ENCODE results near the gene NFATC2. TPM values are rescaled to one million over a fixed set of nuclear protein-coding genes. Genes with fewer than 3 reads are reported as not detected.

The NFATC2 gene
- total RNA-seq, 1 experiment from 2014 or later, result 5.0 TPM

DNA sequence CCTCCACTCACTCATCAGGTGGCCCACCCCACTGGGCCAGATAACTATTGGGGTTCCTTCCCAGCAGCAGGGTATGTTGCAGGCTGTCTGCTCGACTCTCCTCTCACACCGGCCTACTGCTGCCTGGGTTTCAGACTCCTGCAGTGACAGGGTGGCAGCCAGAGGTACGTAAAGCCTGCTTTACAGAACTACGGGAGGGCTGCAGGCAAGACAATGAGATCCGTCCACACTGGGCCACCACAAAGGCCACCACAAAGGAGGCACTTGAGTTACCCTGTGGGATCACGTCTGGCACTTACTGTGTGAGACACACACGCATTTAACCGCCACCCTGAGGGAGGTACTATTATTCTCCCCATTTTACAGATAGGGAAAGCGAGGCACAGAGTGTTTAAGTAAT lies 78.5 kb downstream of the NFATC2 start:
- intact Hi-C loops (cut with micrococcal nuclease), result no loop called here
- no peaks in the 10 kb centered on the region for H3K9me2 ChIP-seq (ENCODE audit: insufficient read depth)
- H3K36me3 ChIP-seq (ENCODE audit: control insufficient read depth in 1 of 2, insufficient read depth in 2 of 2, low read length in 2 of 2), result no peaks in the 10 kb centered on the region
- H2AFZ ChIP-seq (ENCODE audit: low read depth, low read length, poor library complexity, severe bottlenecking), result no peak overlapping the region
- no peaks in the 10 kb centered on the region for H3K4me1 ChIP-seq (ENCODE audit: control insufficient read depth in 1 of 2, insufficient read depth in 2 of 2, low read length in 2 of 2)
- H3K27me3 ChIP-seq (ENCODE audit: insufficient read depth, low read length), result no peaks in the 10 kb centered on the region
- DNase-seq (ENCODE audit: low read depth, low spot score), result no peak
- no peak for TF ChIP-seq POLR2AphosphoS5 (IDR thresholded peaks at IDR 0.05; ENCODE audit: low read depth, low read length)
- no peak for TF ChIP-seq ELF1 (IDR thresholded peaks at IDR 0.05; ENCODE audit: borderline replicate concordance, low read depth)
- no peak for TF ChIP-seq ZFX (IDR thresholded peaks at IDR 0.05)
- TF ChIP-seq POLR2A (IDR thresholded peaks at IDR 0.05; ENCODE audit: borderline replicate concordance, extremely low read depth, insufficient read depth, insufficient read length), result no peak
- TF ChIP-seq FOSL1 (IDR thresholded peaks at IDR 0.05; ENCODE audit: low read depth), result no peak
- no peak for TF ChIP-seq CEBPB (IDR thresholded peaks at IDR 0.05; ENCODE audit: low read depth)
- TF ChIP-seq, protein P1, sequence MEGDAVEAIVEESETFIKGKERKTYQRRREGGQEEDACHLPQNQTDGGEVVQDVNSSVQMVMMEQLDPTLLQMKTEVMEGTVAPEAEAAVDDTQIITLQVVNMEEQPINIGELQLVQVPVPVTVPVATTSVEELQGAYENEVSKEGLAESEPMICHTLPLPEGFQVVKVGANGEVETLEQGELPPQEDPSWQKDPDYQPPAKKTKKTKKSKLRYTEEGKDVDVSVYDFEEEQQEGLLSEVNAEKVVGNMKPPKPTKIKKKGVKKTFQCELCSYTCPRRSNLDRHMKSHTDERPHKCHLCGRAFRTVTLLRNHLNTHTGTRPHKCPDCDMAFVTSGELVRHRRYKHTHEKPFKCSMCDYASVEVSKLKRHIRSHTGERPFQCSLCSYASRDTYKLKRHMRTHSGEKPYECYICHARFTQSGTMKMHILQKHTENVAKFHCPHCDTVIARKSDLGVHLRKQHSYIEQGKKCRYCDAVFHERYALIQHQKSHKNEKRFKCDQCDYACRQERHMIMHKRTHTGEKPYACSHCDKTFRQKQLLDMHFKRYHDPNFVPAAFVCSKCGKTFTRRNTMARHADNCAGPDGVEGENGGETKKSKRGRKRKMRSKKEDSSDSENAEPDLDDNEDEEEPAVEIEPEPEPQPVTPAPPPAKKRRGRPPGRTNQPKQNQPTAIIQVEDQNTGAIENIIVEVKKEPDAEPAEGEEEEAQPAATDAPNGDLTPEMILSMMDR (IDR thresholded peaks at IDR 0.05 in 2 of 3, conservative IDR thresholded peaks at IDR 0.05 in 1 of 3; ENCODE audit: borderline replicate concordance in 1 of 3, insufficient read depth in 1 of 3, low read depth in 2 of 3, low read length in 2 of 3), result no peak
- TF ChIP-seq SIN3A (IDR thresholded peaks at IDR 0.05; ENCODE audit: low read depth), result no peak
- TF ChIP-seq, protein P2, sequence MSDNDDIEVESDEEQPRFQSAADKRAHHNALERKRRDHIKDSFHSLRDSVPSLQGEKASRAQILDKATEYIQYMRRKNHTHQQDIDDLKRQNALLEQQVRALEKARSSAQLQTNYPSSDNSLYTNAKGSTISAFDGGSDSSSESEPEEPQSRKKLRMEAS (IDR thresholded peaks at IDR 0.05), result no peak
- no peak for TF ChIP-seq SRF (IDR thresholded peaks at IDR 0.05; ENCODE audit: low read depth)
- TF ChIP-seq, protein P3, sequence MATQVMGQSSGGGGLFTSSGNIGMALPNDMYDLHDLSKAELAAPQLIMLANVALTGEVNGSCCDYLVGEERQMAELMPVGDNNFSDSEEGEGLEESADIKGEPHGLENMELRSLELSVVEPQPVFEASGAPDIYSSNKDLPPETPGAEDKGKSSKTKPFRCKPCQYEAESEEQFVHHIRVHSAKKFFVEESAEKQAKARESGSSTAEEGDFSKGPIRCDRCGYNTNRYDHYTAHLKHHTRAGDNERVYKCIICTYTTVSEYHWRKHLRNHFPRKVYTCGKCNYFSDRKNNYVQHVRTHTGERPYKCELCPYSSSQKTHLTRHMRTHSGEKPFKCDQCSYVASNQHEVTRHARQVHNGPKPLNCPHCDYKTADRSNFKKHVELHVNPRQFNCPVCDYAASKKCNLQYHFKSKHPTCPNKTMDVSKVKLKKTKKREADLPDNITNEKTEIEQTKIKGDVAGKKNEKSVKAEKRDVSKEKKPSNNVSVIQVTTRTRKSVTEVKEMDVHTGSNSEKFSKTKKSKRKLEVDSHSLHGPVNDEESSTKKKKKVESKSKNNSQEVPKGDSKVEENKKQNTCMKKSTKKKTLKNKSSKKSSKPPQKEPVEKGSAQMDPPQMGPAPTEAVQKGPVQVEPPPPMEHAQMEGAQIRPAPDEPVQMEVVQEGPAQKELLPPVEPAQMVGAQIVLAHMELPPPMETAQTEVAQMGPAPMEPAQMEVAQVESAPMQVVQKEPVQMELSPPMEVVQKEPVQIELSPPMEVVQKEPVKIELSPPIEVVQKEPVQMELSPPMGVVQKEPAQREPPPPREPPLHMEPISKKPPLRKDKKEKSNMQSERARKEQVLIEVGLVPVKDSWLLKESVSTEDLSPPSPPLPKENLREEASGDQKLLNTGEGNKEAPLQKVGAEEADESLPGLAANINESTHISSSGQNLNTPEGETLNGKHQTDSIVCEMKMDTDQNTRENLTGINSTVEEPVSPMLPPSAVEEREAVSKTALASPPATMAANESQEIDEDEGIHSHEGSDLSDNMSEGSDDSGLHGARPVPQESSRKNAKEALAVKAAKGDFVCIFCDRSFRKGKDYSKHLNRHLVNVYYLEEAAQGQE (IDR thresholded peaks at IDR 0.05; ENCODE audit: low read depth), result no peak
- no peak for ATAC-seq
- H3K9me3 ChIP-seq (ENCODE audit: control insufficient read depth in 1 of 2, insufficient read depth in 1 of 2, low read depth in 1 of 2, low read length in 2 of 2), result no peaks in the 10 kb centered on the region
- BruUV-seq (replicated peaks), result no TSS peak
- H3K4me2 ChIP-seq (ENCODE audit: low read length), result no peak overlapping the region
- ChIA-PET RAD21 (ENCODE audit: low non-redundant PET in 1 of 2, low total read pairs in 2 of 2, uncharacterized antibody in 2 of 2, unreplicated experiment in 2 of 2) (no interaction called here), POLR2A (interaction anchor here (1.1 kb wide), 1 partner anchor 9 kb away, joined by 3 read pairs; no protein-coding TSS in a partner anchor), CTCF (no interaction called here)
- no peak overlapping the region for H3K27ac ChIP-seq (ENCODE audit: low read depth, low read length)
- H3K9ac ChIP-seq (ENCODE audit: low read length), result no peak overlapping the region
- H3K4me3 ChIP-seq (replicated peaks in 1 of 2; ENCODE audit: low read depth in 1 of 2, low read length in 2 of 2), result no peak overlapping the region
- H3K79me2 ChIP-seq (ENCODE audit: insufficient read depth, low read length), result no peaks in the 10 kb centered on the region
- H4K20me1 ChIP-seq (ENCODE audit: insufficient read depth), result no peaks in the 10 kb centered on the region

Data from HCT116 (cell line).